Activated T-helper 2 cell treated with anti-CD3 and anti-CD28 coated beads, Interferon-gamma antibody, Interleukin-2, Interleukin-4, amounts not matched to agents 10 μg/mL and 5 μg/mL and 100 μg/mL, durations not matched to agents 14 hours and 24 hours and 36 hours (primary cell): Measurements from ENCODE around the gene WNK2. TPM values are rescaled to one million over a fixed set of nuclear protein-coding genes. Genes with fewer than 3 reads are reported as not detected.

Experiments
- DNase-seq: peaks from one replicate; pipeline ENCODE4 v3.0.0; 2021; ENCODE audit warnings: low spot score
- H3K27ac Mint-ChIP-seq: one replicate; pipeline ENCODE4 v1.8.0; 2021; ENCODE audit warnings: mixed read lengths
- H3K27me3 Mint-ChIP-seq: one replicate; pipeline ENCODE4 v1.8.0; 2021; ENCODE audit warnings: low read depth, mixed read lengths
- H3K36me3 Mint-ChIP-seq: one replicate; pipeline ENCODE4 v1.8.0; 2021; ENCODE audit warnings: low read depth, mixed read lengths
- H3K4me1 Mint-ChIP-seq: one replicate; pipeline ENCODE4 v1.8.0; 2021; ENCODE audit warnings: low read depth, mixed read lengths
- H3K4me3 Mint-ChIP-seq: one replicate; pipeline ENCODE4 v1.8.0; 2021; ENCODE audit warnings: low read depth, mild to moderate bottlenecking, moderate library complexity, mixed read lengths
- H3K9me3 Mint-ChIP-seq: one replicate; pipeline ENCODE4 v1.8.0; 2021; ENCODE audit warnings: mixed read lengths
- intact Hi-C: fragments of 100-400 bp; cut with micrococcal nuclease; formaldehyde crosslinking; loops from one replicate; pipeline ENCODE4 v1.15.1; 2023
- total RNA-seq: library from RNA; stranded (reverse); gene quantifications from 2 replicates; pipeline ENCODE4 v1.2.3, GENCODE V29; 2022

The WNK2 gene
- total RNA-seq, 1 donor from 2014 or later: 1.6 TPM

- H3K4me3 Mint-ChIP-seq: no peak overlapping the region
- no peaks in the 10 kb centered on the region for H3K9me3 Mint-ChIP-seq
- H3K36me3 Mint-ChIP-seq: no peaks in the 10 kb centered on the region
- no peak for DNase-seq
- H3K4me1 Mint-ChIP-seq: no peaks in the 10 kb centered on the region
- intact Hi-C loops: no loop called here
- peaks cover 24% of the 10 kb centered on the region for H3K27me3 Mint-ChIP-seq
- no peak overlapping the region for H3K27ac Mint-ChIP-seq
These were observed 103.2 kb downstream of the WNK2 start for GRCh38 chr9:93287189-93287552.

- intact Hi-C loops: no loop called here
- Mint-ChIP-seq H3K27ac (no peak overlapping the region), H3K36me3 (no peaks in the 10 kb centered on the region), H3K4me3 (no peak overlapping the region), H3K9me3 (no peaks in the 10 kb centered on the region), H3K4me1 (no peaks in the 10 kb centered on the region), H3K27me3 (peaks cover 19% of the 10 kb centered on the region)
- no peak for DNase-seq
These were observed 103.7 kb downstream of the WNK2 start for GRCh38 chr9:93287593-93287992.

- H3K4me1 Mint-ChIP-seq: no peaks in the 10 kb centered on the region
These were observed 104.4 kb downstream of the WNK2 start for GRCh38 chr9:93288341-93288740.

GRCh38 chr9:93288891-93289883 lies 105.2 kb downstream of the WNK2 start:
- H3K36me3 Mint-ChIP-seq: no peaks in the 10 kb centered on the region
- H3K4me1 Mint-ChIP-seq: no peaks in the 10 kb centered on the region
- peaks cover 9% of the 10 kb centered on the region for H3K27me3 Mint-ChIP-seq
- H3K27ac Mint-ChIP-seq: no peak overlapping the region
- no peak overlapping the region for H3K4me3 Mint-ChIP-seq
- intact Hi-C loops: no loop called here
- no peaks in the 10 kb centered on the region for H3K9me3 Mint-ChIP-seq
- DNase-seq: no peak

More at GRCh38 chr9:93288341-93288740, 104.4 kb downstream of the WNK2 start:
- intact Hi-C loops: no loop called here
- Mint-ChIP-seq H3K9me3 (no peaks in the 10 kb centered on the region), H3K27me3 (peaks cover 13% of the 10 kb centered on the region), H3K4me3 (no peak overlapping the region), H3K27ac (no peak overlapping the region), H3K36me3 (no peaks in the 10 kb centered on the region)
- DNase-seq: no peak

- Mint-ChIP-seq H3K27me3 (peaks cover 7% of the 10 kb centered on the region), H3K4me1 (no peaks in the 10 kb centered on the region)
- intact Hi-C loops: no loop called here
These were observed 106.8 kb downstream of the WNK2 start for GRCh38 chr9:93290495-93291434.

GRCh38 chr9:93291536-93292287 lies 107.8 kb downstream of the WNK2 start:
- Mint-ChIP-seq H3K27me3 (peaks cover 5% of the 10 kb centered on the region), H3K27ac (no peak overlapping the region), H3K4me1 (no peaks in the 10 kb centered on the region), H3K36me3 (no peaks in the 10 kb centered on the region), H3K4me3 (no peak overlapping the region), H3K9me3 (no peaks in the 10 kb centered on the region)
- no peak for DNase-seq
- intact Hi-C loops: no loop called here

More at GRCh38 chr9:93290495-93291434, 106.8 kb downstream of the WNK2 start:
- no peaks in the 10 kb centered on the region for H3K36me3 Mint-ChIP-seq
- no peaks in the 10 kb centered on the region for H3K9me3 Mint-ChIP-seq
- H3K4me3 Mint-ChIP-seq: no peak overlapping the region
- H3K27ac Mint-ChIP-seq: no peak overlapping the region
- no peak for DNase-seq

- Mint-ChIP-seq H3K4me3 (no peak overlapping the region), H3K9me3 (no peaks in the 10 kb centered on the region), H3K36me3 (no peaks in the 10 kb centered on the region), H3K27me3 (peaks cover 3% of the 10 kb centered on the region), H3K27ac (no peak overlapping the region), H3K4me1 (no peaks in the 10 kb centered on the region)
- DNase-seq: no peak
- intact Hi-C loops: no loop called here
These were observed 108.3 kb downstream of the WNK2 start for GRCh38 chr9:93292288-93292615.

- no peak for DNase-seq
- Mint-ChIP-seq H3K27ac (no peak overlapping the region), H3K27me3 (peaks cover 2% of the 10 kb centered on the region), H3K36me3 (no peaks in the 10 kb centered on the region), H3K4me3 (no peak overlapping the region), H3K4me1 (no peaks in the 10 kb centered on the region), H3K9me3 (no peaks in the 10 kb centered on the region)
- intact Hi-C loops: no loop called here
These were observed 108.9 kb downstream of the WNK2 start for GRCh38 chr9:93292664-93293328.

- no peaks in the 10 kb centered on the region for H3K36me3 Mint-ChIP-seq
- no peak overlapping the region for H3K27ac Mint-ChIP-seq
- intact Hi-C loops: no loop called here
These were observed 110.1 kb downstream of the WNK2 start for GRCh38 chr9:93294011-93294410.

GRCh38 chr9:93295031-93295430 lies 111.1 kb downstream of the WNK2 start:
- Mint-ChIP-seq H3K9me3 (no peaks in the 10 kb centered on the region), H3K4me3 (no peak overlapping the region), H3K27ac (no peak overlapping the region), H3K36me3 (no peaks in the 10 kb centered on the region), H3K4me1 (no peaks in the 10 kb centered on the region), H3K27me3 (peaks cover 2% of the 10 kb centered on the region)
- intact Hi-C loops: no loop called here
- no peak for DNase-seq

More at GRCh38 chr9:93294011-93294410, 110.1 kb downstream of the WNK2 start:
- no peaks in the 10 kb centered on the region for H3K4me1 Mint-ChIP-seq
- no peak overlapping the region for H3K4me3 Mint-ChIP-seq
- DNase-seq: no peak
- no peaks in the 10 kb centered on the region for H3K9me3 Mint-ChIP-seq
- peaks cover 2% of the 10 kb centered on the region for H3K27me3 Mint-ChIP-seq

GRCh38 chr9:93295456-93296076 lies 111.6 kb downstream of the WNK2 start:
- DNase-seq: no peak
- intact Hi-C loops: no loop called here
- peaks cover 2% of the 10 kb centered on the region for H3K27me3 Mint-ChIP-seq
- H3K4me1 Mint-ChIP-seq: no peaks in the 10 kb centered on the region
- H3K9me3 Mint-ChIP-seq: no peaks in the 10 kb centered on the region
- H3K36me3 Mint-ChIP-seq: no peaks in the 10 kb centered on the region
- H3K27ac Mint-ChIP-seq: no peak overlapping the region
- H3K4me3 Mint-ChIP-seq: no peak overlapping the region
